IPS-NIHi11 (cell line): Measurements from ENCODE around the gene HNRNPM.
A peak's percentile ranks its signal among the peaks of the same experiment; 100 is the strongest.
"Not testable (repeated sequence)": the region's sequence is repeated elsewhere in the genome, so short reads cannot be mapped to it uniquely, and the experiment has no call there.

Experiments used
- DNase-seq: peaks from one replicate; pipeline ENCODE4 v3.0.0; 2012; ENCODE audit warnings: mixed read lengths, low spot score

HNRNPM gene

DNA sequence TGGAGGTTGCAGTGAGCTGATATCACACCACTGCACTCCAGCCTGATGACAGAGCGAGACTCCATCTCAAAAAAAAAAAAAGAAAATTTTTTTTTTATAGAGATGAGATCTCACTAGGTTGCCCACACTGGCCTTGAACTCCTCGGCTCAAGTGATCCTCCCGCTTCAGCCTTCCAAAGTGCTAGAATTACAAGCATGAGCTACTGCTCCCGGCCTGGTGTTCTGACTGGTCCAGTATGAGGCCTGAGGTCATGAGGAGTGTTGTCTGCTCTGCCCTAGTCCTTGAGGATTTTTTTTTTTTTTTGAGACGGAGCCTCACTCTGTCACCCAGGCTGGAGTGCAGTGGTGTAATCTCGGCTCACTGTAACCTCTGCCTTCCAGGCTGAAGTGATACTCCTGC lies 19.4 kb upstream of the HNRNPM start:
- not testable (repeated sequence) for DNase-seq

DNA sequence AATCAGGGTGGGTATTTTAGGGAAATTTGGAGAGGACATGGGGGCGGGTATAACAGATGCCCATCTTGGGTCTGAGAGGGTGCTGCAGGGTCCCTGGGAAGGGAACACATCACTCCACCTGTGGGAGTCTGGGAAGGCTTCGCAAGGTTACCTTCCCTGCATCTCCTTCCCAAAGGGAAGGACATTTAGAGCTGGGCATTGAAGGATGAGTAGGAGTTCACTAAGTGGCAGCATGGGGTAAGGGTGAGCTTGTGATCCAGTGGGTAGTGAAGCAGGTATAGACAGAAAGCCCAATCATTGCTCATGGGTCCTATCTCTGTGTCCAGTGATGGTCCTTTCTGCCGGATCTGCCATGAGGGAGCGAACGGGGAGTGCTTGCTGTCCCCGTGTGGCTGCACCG lies 18.5 kb upstream of the HNRNPM start:
- DNase-seq, result no peak

- DNase-seq, result no peak
Measured at GRCh38 chr19:8429044-8429443, 15.7 kb upstream of the HNRNPM start.

DNA sequence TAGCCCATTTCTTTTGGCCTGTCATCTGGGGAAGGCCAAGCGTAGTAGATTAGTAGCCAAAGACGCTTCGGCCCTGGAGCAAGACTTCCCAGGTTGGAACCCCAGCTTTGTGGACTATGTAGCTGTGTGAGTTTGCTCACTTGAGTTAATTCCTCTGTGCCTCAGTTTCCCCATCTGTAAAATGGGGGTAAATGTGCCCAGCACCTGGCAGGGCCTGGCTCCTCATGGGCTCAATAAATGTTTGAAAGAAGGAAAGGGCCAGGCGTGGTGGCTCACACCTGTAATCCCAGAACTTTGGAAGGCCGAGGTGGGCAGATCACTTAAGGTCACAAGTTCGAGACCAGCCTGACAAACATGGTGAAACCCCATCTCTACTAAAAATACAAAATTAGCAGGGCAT lies 14.9 kb upstream of the HNRNPM start:
- DNase-seq, result no peak

DNA sequence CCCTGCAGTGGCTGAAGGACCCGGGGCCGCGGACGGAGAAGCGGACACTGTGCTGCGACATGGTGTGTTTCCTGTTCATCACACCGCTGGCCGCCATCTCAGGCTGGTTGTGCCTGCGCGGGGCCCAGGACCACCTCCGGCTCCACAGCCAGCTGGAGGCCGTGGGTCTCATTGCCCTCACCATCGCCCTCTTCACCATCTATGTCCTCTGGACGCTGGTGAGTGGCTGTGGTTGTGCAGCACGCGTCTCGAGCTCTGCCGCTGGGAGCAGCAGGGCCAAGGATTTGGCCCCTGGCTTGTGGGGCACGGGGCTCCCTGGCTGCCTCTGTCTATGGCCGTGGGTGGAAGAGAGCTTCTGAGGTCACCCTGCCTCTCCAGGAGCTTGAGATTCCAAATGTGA lies 14.1 kb upstream of the HNRNPM start:
- no peak for DNase-seq

GRCh38 chr19:8438236-8438635 lies 6.5 kb upstream of the HNRNPM start:
- no peak for DNase-seq

DNA sequence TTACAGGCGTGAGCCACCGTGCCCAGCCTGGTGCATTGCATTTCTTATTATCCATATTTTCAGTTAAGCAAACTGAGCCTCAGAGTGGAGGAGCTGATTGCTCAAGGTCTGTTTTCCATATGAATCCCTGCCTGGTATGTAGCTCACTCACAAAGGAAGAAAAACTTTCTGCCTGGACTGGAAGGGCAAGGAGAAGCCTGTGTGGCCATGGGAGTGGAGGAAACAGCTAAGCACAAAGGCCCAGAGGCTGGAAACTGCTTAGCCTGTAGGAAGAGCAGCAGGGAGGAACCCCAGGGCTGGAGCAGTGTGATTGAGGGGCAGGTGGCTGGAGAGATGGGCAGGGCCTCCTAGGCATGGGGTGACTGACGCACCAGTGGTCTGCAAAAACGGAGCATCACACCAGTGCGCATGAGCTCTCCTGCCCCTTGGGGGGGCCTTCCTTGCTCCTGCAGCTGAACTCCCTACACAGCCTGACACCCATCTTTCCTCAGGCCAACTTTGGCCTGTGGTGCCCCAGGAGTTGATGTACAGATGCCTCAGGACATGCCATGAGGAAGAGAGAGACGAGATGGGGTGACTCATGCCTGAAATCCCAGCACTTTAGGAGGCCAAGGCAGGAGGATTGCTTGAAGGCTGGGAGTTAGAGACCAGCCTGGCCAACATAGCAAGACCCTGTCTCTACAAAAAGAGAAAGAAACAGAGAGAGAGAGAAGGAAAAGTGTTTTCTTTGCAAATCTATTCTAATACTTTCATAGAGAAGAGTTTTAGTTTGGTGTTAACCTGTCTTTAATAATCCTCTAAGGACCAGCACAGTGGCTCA lies 2.8 kb upstream of the HNRNPM start:
- DNase-seq, result peak; percentile 37

GRCh38 chr19:8444140-8444676 lies 567 bp upstream of the HNRNPM start:
- DNase-seq, result not testable (repeated sequence)

GRCh38 chr19:8445488-8446001 lies 770 bp downstream of the HNRNPM start:
- peak; percentile 56 for DNase-seq

DNA sequence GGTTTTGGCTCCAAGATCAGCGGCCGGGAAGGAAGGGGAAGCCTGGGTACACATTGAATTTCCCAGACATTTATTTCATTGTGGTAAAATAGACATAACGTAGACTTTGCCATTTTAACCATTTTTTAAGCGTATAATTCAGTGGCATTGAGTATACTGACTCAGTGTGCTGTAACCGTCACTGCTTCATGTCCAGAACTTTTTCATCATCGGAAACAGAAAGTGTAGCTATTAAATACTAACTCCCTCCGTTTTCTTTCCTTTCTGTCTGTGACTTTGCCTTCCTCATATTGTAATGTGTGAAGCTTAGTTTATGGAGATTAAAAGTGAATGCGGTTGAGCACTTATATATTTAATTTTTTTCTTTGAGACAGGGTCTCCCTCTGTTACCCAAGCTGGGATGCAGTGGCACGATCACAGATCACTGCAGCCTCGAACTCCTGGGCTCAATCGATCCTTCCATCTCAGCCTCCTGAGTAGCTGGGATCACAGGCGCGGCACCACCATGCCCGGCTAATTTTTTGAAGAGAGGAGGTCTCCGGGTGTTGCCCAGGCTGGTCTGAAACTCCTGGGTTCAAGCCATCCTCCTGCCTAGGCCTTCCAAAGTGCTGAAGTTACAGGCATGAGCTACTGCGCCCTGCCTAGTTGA lies 1.4 kb downstream of the HNRNPM start:
- DNase-seq, result no peak

DNA sequence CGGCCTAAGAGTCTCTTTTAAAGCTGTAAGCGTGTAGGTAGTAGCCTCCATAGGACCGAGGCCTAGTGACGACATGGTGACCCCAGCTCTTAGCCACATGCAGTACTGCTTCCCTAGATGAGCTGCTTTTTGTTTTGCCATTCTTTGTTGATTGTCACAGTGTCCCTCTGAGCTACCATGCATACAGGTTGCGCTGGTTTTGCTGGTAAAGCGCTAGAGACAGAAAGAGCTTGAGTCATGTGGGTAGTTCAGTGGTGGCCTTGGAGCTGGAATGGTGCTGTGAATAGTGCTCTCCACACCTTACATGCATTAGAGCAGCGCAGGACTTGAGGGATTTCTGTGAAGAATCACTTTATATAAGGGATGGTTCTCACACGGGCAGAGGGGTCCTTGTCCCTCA lies 5.1 kb downstream of the HNRNPM start:
- DNase-seq, result no peak

DNA sequence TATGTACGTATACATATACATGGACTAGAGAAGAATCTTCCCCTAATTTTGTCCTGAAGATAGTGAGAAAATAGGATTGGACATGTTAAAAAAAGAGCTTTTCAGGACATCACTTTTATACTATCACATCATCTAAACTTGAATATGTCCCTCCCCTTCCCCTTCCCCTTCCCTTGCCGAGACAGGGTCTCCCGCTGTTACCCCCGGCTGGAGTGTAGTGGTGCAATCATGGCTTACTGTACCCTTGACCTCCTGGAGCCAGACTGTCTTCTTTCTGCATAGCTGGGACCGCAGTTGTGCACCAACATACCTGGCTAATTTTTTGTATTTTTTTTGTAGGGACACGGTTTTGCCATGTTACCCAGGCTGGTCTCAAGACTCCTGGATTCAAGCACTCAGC lies 6.6 kb downstream of the HNRNPM start:
- DNase-seq, result no peak

DNA sequence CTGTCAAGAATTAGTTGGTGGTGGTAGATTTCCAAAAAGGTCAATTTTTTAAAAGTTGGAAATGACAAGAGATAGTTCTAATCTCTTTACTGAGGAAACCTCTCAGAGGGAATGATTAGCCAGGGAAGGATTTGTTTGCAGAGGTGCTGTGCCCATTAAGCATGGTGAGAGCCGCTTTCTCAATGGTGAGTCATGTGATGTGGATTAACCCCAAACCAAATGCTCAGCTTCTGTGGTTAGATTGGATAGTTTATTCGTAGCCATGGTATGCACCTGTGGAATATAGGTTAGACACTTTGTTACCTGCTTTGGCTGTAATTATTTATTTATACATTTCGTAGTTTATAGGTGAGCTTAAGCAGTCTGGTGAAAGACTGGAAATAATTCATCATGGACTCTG lies 7.1 kb downstream of the HNRNPM start:
- DNase-seq, result no peak

- DNase-seq, result no peak
Measured at GRCh38 chr19:8452446-8453123, 7.8 kb downstream of the HNRNPM start.

GRCh38 chr19:8453616-8454015 lies 8.8 kb downstream of the HNRNPM start:
- DNase-seq, result no peak

DNA sequence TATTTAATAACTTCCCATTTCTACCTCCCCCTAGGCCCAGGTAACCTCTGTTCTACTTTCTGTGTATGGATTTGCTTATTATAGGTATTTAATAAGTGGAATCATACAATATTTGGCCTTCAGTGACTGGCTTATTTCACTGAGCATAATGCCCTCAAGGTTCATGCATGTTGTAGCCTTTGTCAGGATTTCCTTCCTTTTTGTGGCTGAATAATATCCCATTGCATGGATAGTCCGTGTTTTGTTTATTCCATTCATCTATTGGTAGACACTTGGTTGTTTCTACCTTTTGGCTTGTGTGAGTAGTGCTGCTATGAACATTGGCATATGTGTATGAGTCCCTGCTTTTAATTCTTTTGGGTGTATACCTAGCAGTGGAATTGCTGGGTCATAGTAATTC lies 9.4 kb downstream of the HNRNPM start:
- DNase-seq, result no peak

DNA sequence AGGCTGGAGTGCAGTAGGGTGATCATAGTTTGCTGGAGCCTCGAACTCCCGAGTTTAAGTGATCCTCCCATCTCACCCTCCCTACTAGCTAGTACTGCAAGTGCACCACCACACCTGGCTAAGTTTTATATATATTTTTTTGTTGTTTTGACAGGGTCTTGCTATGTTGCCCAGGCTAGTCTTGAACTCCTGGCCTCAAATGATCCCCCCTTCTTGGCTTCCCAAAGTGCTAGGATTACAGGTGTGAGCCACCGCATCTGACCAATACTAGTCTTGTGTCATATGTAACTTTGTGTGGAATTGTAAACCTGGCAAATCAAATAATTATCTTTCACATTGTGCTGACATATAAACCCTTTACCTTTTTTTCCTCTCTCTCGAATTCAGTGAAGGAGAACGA lies 10.2 kb downstream of the HNRNPM start:
- no peak for DNase-seq

GRCh38 chr19:8456064-8456463 lies 11.3 kb downstream of the HNRNPM start:
- peak; percentile 47 for DNase-seq

- DNase-seq, result no peak
Measured at GRCh38 chr19:8457209-8457608, 12.4 kb downstream of the HNRNPM start.

DNA sequence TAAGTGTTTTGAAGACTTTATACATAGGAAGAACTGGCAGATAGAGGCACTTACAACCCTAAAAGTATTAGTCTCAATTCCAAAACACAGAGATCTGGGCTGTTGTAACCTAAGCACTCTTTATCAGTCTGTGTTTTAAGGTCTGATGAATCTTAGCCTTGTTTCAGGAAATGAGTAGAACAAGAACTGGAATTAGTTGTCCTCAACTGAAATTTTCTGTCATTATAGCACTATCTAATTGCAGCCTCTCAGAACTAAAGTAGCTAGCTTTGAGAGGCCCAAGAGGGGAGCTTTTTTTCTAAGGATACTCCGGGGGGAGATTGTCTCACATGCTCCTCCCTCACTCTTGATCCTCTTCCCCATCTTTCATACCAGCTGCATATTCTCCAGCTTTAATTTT lies 13.1 kb downstream of the HNRNPM start:
- no peak for DNase-seq

GRCh38 chr19:8458380-8458779 lies 13.6 kb downstream of the HNRNPM start:
- no peak for DNase-seq

- no peak for DNase-seq
Measured at GRCh38 chr19:8459095-8459494, 14.3 kb downstream of the HNRNPM start.
